OCI-LY3 (cell line): ENCODE results near the gene MED22.

Experiments used
- CTCF ChIP-seq: fragments of 200-600, 300-600 bp; sonication (generic); IDR thresholded peaks from 2 replicates; pipeline ENCODE4 v1.5.1; 2014; ENCODE audit warnings: antibody characterized with exemption, low read length, low read depth
- EZH2phosphoT487 ChIP-seq: fragments of 200-600 bp; shearing (Covaris generic); IDR thresholded peaks from 2 replicates; pipeline ENCODE4 v1.6.1; 2018; ENCODE audit warnings: antibody characterized with exemption, mixed run types, low read depth

GRCh38 chr9:133327834-133328484 lies 20.0 kb downstream of the MED22 start:
- TF ChIP-seq CTCF = no peak
- TF ChIP-seq EZH2phosphoT487 = no peak
